ENCODE measurements around the gene GSTCD. TPM values are rescaled to one million over a fixed set of nuclear protein-coding genes. Genes with fewer than 3 reads are reported as not detected.
"Not testable (repeated sequence)": the region's sequence is repeated elsewhere in the genome, so short reads cannot be mapped to it uniquely, and the experiment has no call there.

GSTCD gene
- polyA plus RNA-seq, 2 donors, result 1.5 to 2.6 TPM

DNA sequence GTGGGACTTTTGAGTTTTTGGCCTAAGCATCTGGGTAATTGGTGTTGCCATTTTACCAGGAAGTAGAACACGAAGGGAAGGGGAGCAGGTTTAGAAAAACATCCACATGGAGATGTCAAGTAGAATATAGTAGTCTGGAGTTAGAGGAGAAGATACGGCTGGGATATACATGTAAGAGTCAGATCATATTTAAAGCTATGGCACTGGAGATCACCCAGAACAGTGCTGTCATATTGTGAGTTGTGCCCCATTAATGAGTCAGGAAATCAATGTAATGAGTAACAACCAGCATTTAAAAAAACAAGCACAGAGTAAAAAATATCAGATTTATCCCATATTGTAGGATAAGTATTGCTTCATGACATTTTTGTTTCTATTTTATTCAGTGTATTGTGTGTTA, 4.2 kb downstream of the GSTCD start:
- H3K9me3 ChIP-seq (ENCODE audit: control insufficient read depth in 2 of 2, insufficient read depth in 1 of 2, low read depth in 1 of 2, low read length in 1 of 2), result no peaks in the 10 kb centered on the region
- no peak overlapping the region for H3K27ac ChIP-seq (ENCODE audit: low read depth in 2 of 2, low read length in 1 of 2)
- no peak overlapping the region for H3K4me3 ChIP-seq (ENCODE audit: low read depth in 1 of 2, low read length in 2 of 2)
- 90 to 91% methylated on average over 2 of the region's 2 CpGs for WGBS, 2 donors
- H3K36me3 ChIP-seq (ENCODE audit: control insufficient read depth in 2 of 2, insufficient read depth in 2 of 2, low read length in 1 of 2), result no peaks in the 10 kb centered on the region
- no peaks in the 10 kb centered on the region for H3K27me3 ChIP-seq (ENCODE audit: control insufficient read depth in 1 of 2, insufficient read depth in 2 of 2, low read length in 2 of 2)
- H3K4me1 ChIP-seq (ENCODE audit: control insufficient read depth in 2 of 2, insufficient read depth in 2 of 2, low read length in 1 of 2), result no peaks in the 10 kb centered on the region

DNA sequence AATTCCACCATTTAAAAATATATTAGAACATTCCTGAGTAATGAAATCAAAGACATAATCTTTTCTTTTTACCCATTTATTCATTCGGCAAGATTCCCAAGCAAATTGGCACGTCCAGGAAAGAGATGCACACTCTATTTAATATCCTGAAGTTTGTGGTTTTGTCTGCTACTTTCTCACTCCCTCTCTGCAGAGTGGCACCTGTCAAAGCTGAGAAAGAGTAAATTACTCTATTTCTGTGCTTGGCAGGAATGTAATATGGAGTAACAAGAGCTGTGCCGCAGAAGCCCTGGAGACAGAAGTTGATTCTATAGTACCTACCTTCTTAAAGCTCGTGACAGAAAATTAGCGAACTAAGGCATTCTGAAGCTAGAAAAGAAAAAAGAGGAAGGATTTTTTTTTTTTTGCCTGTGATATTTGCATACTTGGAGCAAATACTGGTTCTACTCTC, 5.5 kb downstream of the GSTCD start:
- H3K36me3 ChIP-seq (ENCODE audit: control insufficient read depth in 2 of 2, insufficient read depth in 2 of 2, low read length in 1 of 2), result peaks cover 0 to 1% of the 10 kb centered on the region in 2 donors
- no peaks in the 10 kb centered on the region for H3K9me3 ChIP-seq (ENCODE audit: control insufficient read depth in 2 of 2, insufficient read depth in 1 of 2, low read depth in 1 of 2, low read length in 1 of 2)
- no peak overlapping the region for H3K4me3 ChIP-seq (ENCODE audit: low read depth in 1 of 2, low read length in 2 of 2)
- no peaks in the 10 kb centered on the region for H3K4me1 ChIP-seq (ENCODE audit: control insufficient read depth in 2 of 2, insufficient read depth in 2 of 2, low read length in 1 of 2)
- WGBS, 2 donors, result 41 to 44% methylated on average over 5 of the region's 5 CpGs
- H3K27me3 ChIP-seq (ENCODE audit: control insufficient read depth in 1 of 2, insufficient read depth in 2 of 2, low read length in 2 of 2), result no peaks in the 10 kb centered on the region
- no peak overlapping the region for H3K27ac ChIP-seq (ENCODE audit: low read depth in 2 of 2, low read length in 1 of 2)

DNA sequence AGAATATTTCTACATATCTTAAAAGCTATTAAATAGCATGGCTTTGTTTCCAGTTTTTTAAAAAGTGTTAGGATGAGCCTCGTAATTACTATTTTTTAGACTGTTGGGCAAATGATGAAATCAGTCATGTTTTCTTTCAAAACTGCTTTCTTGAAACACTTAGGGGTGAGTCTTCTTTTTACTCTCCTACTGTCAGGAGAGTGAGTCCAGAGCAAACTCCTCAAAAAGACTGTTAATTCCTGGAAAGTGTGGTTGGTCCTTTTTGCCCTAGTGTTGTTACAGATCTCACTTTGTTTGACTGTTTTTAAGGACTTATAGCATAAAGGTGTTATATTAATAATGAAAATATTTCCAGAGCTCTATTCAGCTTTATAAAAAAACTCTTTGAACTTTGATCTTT, 6.3 kb downstream of the GSTCD start:
- no peaks in the 10 kb centered on the region for H3K4me1 ChIP-seq (ENCODE audit: control insufficient read depth in 2 of 2, insufficient read depth in 2 of 2, low read length in 1 of 2)
- no peak overlapping the region for H3K4me3 ChIP-seq (ENCODE audit: low read depth in 1 of 2, low read length in 2 of 2)
- H3K9me3 ChIP-seq (ENCODE audit: control insufficient read depth in 2 of 2, insufficient read depth in 1 of 2, low read depth in 1 of 2, low read length in 1 of 2), result no peaks in the 10 kb centered on the region
- no peak overlapping the region for H3K27ac ChIP-seq (ENCODE audit: low read depth in 2 of 2, low read length in 1 of 2)
- peaks cover 0 to 2% of the 10 kb centered on the region in 2 donors for H3K36me3 ChIP-seq (ENCODE audit: control insufficient read depth in 2 of 2, insufficient read depth in 2 of 2, low read length in 1 of 2)
- 63 to 77% methylated on average over 1 of the region's 1 CpG for WGBS, 2 donors
- no peaks in the 10 kb centered on the region for H3K27me3 ChIP-seq (ENCODE audit: control insufficient read depth in 1 of 2, insufficient read depth in 2 of 2, low read length in 2 of 2)

DNA sequence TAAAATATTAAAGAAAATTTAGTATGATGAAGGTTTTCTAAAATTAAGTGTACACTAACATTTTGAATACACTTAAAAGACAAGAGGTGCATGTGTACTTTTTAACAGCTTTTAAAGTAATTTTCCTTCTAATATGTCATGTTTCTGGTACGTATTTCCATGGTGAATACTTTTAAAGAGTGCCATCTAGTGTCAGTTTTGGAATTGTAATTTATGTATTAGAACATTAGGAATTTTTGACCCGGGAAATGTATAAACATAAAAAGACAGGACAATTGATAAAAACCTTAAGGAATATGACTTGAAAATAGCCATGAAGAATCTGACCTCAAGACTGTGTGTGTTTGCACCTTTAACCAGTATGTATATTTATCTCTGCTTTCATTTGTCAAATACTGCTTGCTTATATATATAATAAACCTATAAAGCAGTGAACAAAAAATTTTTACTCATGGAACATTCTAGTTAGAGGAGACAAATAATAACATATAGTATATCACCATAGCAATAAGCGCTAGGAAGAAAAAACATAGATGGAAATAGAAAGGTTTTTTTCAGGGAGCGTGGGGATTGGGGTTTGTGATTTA, 7.2 kb downstream of the GSTCD start:
- WGBS, 2 donors, result 44 to 46% methylated on average over 4 of the region's 4 CpGs
- no peak overlapping the region for H3K27ac ChIP-seq (ENCODE audit: low read depth in 2 of 2, low read length in 1 of 2)
- no peaks in the 10 kb centered on the region for H3K9me3 ChIP-seq (ENCODE audit: control insufficient read depth in 2 of 2, insufficient read depth in 1 of 2, low read depth in 1 of 2, low read length in 1 of 2)
- H3K27me3 ChIP-seq (ENCODE audit: control insufficient read depth in 1 of 2, insufficient read depth in 2 of 2, low read length in 2 of 2), result no peaks in the 10 kb centered on the region
- no peak overlapping the region for H3K4me3 ChIP-seq (ENCODE audit: low read depth in 1 of 2, low read length in 2 of 2)
- H3K36me3 ChIP-seq (ENCODE audit: control insufficient read depth in 2 of 2, insufficient read depth in 2 of 2, low read length in 1 of 2), result peaks cover 0 to 2% of the 10 kb centered on the region in 2 donors
- no peaks in the 10 kb centered on the region for H3K4me1 ChIP-seq (ENCODE audit: control insufficient read depth in 2 of 2, insufficient read depth in 2 of 2, low read length in 1 of 2)

DNA sequence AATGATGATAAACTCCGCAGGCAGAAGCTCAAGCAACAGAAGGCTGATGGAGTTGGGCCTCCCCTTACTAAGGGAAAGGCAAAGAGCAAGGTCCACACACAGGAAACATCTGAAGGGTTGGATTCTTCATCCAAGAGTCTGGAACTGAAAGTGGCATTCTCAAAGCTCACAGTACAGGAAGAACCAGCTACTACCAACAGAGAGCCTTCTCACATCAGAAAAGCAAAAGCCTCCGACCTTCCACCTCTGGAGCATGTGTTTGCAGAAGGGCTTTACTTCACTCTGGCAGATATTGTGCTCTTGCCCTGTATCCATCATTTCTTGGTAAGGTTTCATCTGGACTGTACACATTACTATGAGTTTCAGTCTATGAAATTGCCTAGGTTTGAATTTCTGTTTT, 10.6 kb downstream of the GSTCD start:
- peaks cover 0 to 2% of the 10 kb centered on the region in 2 donors for H3K36me3 ChIP-seq (ENCODE audit: control insufficient read depth in 2 of 2, insufficient read depth in 2 of 2, low read length in 1 of 2)
- H3K27ac ChIP-seq (ENCODE audit: low read depth in 2 of 2, low read length in 1 of 2), result no peak overlapping the region
- H3K9me3 ChIP-seq (ENCODE audit: control insufficient read depth in 2 of 2, insufficient read depth in 1 of 2, low read depth in 1 of 2, low read length in 1 of 2), result no peaks in the 10 kb centered on the region

DNA sequence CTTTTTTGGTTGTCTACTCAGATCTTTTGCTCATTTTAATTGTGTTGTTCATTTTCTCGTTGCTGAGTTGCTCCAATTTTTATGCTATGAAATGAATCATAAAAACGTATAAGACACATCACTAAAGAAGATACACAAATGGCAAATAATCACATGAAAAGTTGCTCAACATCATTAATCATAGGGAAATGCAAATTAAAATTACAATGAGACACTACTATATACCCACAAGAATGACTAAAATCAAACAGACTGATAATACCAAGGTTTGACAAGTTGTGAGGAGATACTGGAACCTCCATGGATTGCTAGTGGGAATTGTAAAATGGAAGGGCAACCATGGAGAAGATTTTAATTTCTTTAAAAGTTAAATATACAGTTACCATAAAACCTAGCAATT, 17.0 kb downstream of the GSTCD start:
- no peaks in the 10 kb centered on the region for H3K4me1 ChIP-seq (ENCODE audit: control insufficient read depth in 2 of 2, insufficient read depth in 2 of 2, low read length in 1 of 2)
- no peak overlapping the region for H3K4me3 ChIP-seq (ENCODE audit: low read depth in 1 of 2, low read length in 2 of 2)
- H3K36me3 ChIP-seq (ENCODE audit: control insufficient read depth in 2 of 2, insufficient read depth in 2 of 2, low read length in 1 of 2), result no peaks in the 10 kb centered on the region
- no peaks in the 10 kb centered on the region for H3K9me3 ChIP-seq (ENCODE audit: control insufficient read depth in 2 of 2, insufficient read depth in 1 of 2, low read depth in 1 of 2, low read length in 1 of 2)
- 85 to 91% methylated on average over 2 of the region's 2 CpGs for WGBS, 2 donors
- H3K27me3 ChIP-seq (ENCODE audit: control insufficient read depth in 1 of 2, insufficient read depth in 2 of 2, low read length in 2 of 2), result no peaks in the 10 kb centered on the region
- H3K27ac ChIP-seq (ENCODE audit: low read depth in 2 of 2, low read length in 1 of 2), result no peak overlapping the region

More for the DNA sequence above, 10.6 kb downstream of the GSTCD start:
- Histone ChIP-seq H3K27me3 (ENCODE audit: control insufficient read depth in 1 of 2, insufficient read depth in 2 of 2, low read length in 2 of 2) (no peaks in the 10 kb centered on the region), H3K4me1 (ENCODE audit: control insufficient read depth in 2 of 2, insufficient read depth in 2 of 2, low read length in 1 of 2) (no peaks in the 10 kb centered on the region), H3K4me3 (ENCODE audit: low read depth in 1 of 2, low read length in 2 of 2) (no peak overlapping the region)
- 93 to 94% methylated on average over 2 of the region's 2 CpGs for whole genome bisulfite sequencing, 2 donors

DNA sequence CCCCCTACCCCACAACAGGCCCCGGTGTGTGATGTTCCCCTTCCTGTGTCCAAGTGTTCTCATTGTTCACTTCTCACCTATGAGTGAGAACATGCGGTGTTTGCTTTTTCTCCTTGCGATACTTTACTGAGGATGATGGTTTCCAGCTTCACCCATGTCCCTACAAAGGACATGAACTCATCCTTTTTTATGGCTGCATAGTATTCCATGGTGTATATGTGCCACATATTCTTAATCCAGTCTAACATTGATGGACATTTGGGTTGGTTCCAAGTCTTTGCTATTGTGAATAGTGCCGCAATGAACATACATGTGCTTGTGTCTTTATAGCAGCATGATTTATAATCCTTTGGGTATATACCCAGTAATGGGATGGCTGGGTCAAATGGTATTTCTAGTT, 21.3 kb downstream of the GSTCD start:
- not testable (repeated sequence) for H3K36me3 ChIP-seq (ENCODE audit: control insufficient read depth in 2 of 2, insufficient read depth in 2 of 2, low read length in 1 of 2); H3K4me1 ChIP-seq (ENCODE audit: control insufficient read depth in 2 of 2, insufficient read depth in 2 of 2, low read length in 1 of 2); H3K9me3 ChIP-seq (ENCODE audit: control insufficient read depth in 2 of 2, insufficient read depth in 1 of 2, low read depth in 1 of 2, low read length in 1 of 2); H3K27me3 ChIP-seq (ENCODE audit: control insufficient read depth in 1 of 2, insufficient read depth in 2 of 2, low read length in 2 of 2); H3K4me3 ChIP-seq (ENCODE audit: low read depth in 1 of 2, low read length in 2 of 2); H3K27ac ChIP-seq (ENCODE audit: low read depth in 2 of 2, low read length in 1 of 2)
- WGBS, 2 donors, result 98% methylated on average over 4 of the region's 4 CpGs

DNA sequence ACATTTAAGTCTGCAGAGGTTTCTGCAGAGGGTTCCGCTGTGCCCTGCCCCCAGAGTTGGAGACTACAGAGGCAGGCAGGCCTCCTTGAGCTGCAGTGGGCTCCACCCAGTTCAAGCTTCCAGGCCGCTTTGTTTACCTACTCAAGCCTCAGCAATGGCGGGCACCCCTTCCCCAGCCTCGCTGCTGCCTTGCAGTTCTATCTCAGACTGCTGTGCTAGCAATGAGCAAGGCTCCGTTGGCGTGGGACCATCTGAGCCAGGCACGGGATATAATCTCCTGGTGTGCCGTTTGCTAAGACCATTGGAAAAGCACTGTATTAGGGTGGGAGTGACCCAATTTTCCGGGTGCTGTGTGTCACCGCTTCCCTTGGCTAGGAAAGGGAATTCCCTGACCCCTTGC, 26.6 kb downstream of the GSTCD start:
- H3K27ac ChIP-seq (ENCODE audit: low read depth in 2 of 2, low read length in 1 of 2); H3K27me3 ChIP-seq (ENCODE audit: control insufficient read depth in 1 of 2, insufficient read depth in 2 of 2, low read length in 2 of 2); H3K9me3 ChIP-seq (ENCODE audit: control insufficient read depth in 2 of 2, insufficient read depth in 1 of 2, low read depth in 1 of 2, low read length in 1 of 2); H3K4me3 ChIP-seq (ENCODE audit: low read depth in 1 of 2, low read length in 2 of 2); H3K4me1 ChIP-seq (ENCODE audit: control insufficient read depth in 2 of 2, insufficient read depth in 2 of 2, low read length in 1 of 2); H3K36me3 ChIP-seq (ENCODE audit: control insufficient read depth in 2 of 2, insufficient read depth in 2 of 2, low read length in 1 of 2): not testable (repeated sequence)
- WGBS, 2 donors, result 97% methylated on average over 8 to 10 of the region's 10 CpGs

DNA sequence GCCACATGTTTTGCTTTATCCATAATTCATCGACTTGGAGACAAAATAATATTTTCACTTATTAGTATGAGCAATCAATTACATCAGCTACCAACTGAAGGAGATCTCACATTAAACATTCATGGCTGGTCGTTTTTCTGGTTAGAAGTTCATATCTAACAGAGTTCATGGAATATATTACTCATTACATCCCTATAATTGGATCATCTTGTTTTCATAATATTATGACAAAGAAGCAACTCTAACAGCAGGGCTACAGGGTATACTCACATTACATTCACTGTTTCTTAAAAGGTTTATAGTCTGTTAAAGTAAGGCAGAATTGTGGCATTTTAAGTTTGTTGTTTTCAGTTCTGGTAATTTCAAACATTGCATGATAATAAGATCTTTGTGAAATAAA, 33.0 kb downstream of the GSTCD start:
- H3K4me1 ChIP-seq (ENCODE audit: control insufficient read depth in 2 of 2, insufficient read depth in 2 of 2, low read length in 1 of 2), result no peaks in the 10 kb centered on the region
- no peaks in the 10 kb centered on the region for H3K27me3 ChIP-seq (ENCODE audit: control insufficient read depth in 1 of 2, insufficient read depth in 2 of 2, low read length in 2 of 2)
- H3K27ac ChIP-seq (ENCODE audit: low read depth in 2 of 2, low read length in 1 of 2), result no peak overlapping the region
- 61 to 73% methylated on average over 2 of the region's 2 CpGs for WGBS, 2 donors
- no peaks in the 10 kb centered on the region for H3K36me3 ChIP-seq (ENCODE audit: control insufficient read depth in 2 of 2, insufficient read depth in 2 of 2, low read length in 1 of 2)
- H3K4me3 ChIP-seq (ENCODE audit: low read depth in 1 of 2, low read length in 2 of 2), result no peak overlapping the region
- peaks cover 0 to 3% of the 10 kb centered on the region in 2 donors for H3K9me3 ChIP-seq (ENCODE audit: control insufficient read depth in 2 of 2, insufficient read depth in 1 of 2, low read depth in 1 of 2, low read length in 1 of 2)

DNA sequence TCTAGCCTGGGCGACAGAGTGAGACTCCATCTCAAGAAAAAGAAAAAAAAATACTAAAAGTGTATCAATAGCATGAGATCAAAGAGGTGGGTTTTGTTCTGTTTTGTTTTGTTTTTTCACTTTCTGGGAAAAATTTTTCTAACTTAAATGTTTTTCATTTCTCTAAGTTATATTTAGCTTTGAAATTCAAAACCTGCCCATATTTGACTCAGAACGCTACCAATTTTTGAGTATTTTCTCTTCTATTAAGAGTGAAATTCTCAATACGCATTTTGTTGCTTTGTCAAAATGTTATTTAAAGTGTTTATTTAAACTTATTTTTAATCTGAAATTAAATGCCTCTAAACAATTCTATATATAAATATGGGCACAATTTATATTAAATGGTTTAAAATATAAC, 39.6 kb downstream of the GSTCD start:
- Histone ChIP-seq H3K4me1 (ENCODE audit: control insufficient read depth in 2 of 2, insufficient read depth in 2 of 2, low read length in 1 of 2) (no peaks in the 10 kb centered on the region), H3K27ac (ENCODE audit: low read depth in 2 of 2, low read length in 1 of 2) (no peak overlapping the region), H3K4me3 (ENCODE audit: low read depth in 1 of 2, low read length in 2 of 2) (no peak overlapping the region), H3K9me3 (ENCODE audit: control insufficient read depth in 2 of 2, insufficient read depth in 1 of 2, low read depth in 1 of 2, low read length in 1 of 2) (no peaks in the 10 kb centered on the region), H3K36me3 (ENCODE audit: control insufficient read depth in 2 of 2, insufficient read depth in 2 of 2, low read length in 1 of 2) (no peaks in the 10 kb centered on the region), H3K27me3 (ENCODE audit: control insufficient read depth in 1 of 2, insufficient read depth in 2 of 2, low read length in 2 of 2) (no peaks in the 10 kb centered on the region)
- WGBS, 2 donors, result 97% methylated on average over 3 of the region's 3 CpGs
